Mesothelial cell of epicardium (in vitro differentiated cells): ENCODE measurements around the gene FCHO1. TPM values are rescaled to one million over a fixed set of nuclear protein-coding genes. Genes with fewer than 3 reads are reported as not detected.
"Not testable (repeated sequence)": the region's sequence is repeated elsewhere in the genome, so short reads cannot be mapped to it uniquely, and the experiment has no call there.

Experiments
- DNase-seq, 2 experiments: peaks; one replicate each; pipeline ENCODE4 v3.0.0; 2021; ENCODE audit warnings: low spot score in 2 of 2; ENCODE audit not compliant: unreplicated experiment in 2 of 2
- H3K27ac Mint-ChIP-seq: 2 replicates; pipeline ENCODE4 v1.8.0; 2021; ENCODE audit warnings: mixed read lengths
- H3K27me3 Mint-ChIP-seq: 2 replicates; pipeline ENCODE4 v1.8.0; 2021; ENCODE audit warnings: low read depth, mixed read lengths
- H3K36me3 Mint-ChIP-seq: 2 replicates; pipeline ENCODE4 v1.8.0; 2021; ENCODE audit warnings: mixed read lengths
- H3K4me1 Mint-ChIP-seq: 2 replicates; pipeline ENCODE4 v1.8.0; 2021; ENCODE audit warnings: mixed read lengths
- H3K4me3 Mint-ChIP-seq: 2 replicates; pipeline ENCODE4 v1.8.0; 2021; ENCODE audit warnings: mild to moderate bottlenecking, moderate library complexity, mixed read lengths
- H3K9me3 Mint-ChIP-seq: 2 replicates; pipeline ENCODE4 v1.8.0; 2021; ENCODE audit warnings: mixed read lengths
- total RNA-seq: library from RNA; stranded (reverse); gene quantifications from 3 replicates; pipeline ENCODE4 v1.2.1, GENCODE V29; 2021
- TF ChIP-seq, protein P1 (sequence below): fragments of 200-600 bp; sonication (generic); IDR thresholded peaks from one replicate; pipeline ENCODE4 v1.5.0; 2021; ENCODE audit warnings: antibody characterized with exemption; ENCODE audit not compliant: unreplicated experiment

FCHO1 gene
- total RNA-seq, 1 donor from 2014 or later = 4.6 TPM

DNA sequence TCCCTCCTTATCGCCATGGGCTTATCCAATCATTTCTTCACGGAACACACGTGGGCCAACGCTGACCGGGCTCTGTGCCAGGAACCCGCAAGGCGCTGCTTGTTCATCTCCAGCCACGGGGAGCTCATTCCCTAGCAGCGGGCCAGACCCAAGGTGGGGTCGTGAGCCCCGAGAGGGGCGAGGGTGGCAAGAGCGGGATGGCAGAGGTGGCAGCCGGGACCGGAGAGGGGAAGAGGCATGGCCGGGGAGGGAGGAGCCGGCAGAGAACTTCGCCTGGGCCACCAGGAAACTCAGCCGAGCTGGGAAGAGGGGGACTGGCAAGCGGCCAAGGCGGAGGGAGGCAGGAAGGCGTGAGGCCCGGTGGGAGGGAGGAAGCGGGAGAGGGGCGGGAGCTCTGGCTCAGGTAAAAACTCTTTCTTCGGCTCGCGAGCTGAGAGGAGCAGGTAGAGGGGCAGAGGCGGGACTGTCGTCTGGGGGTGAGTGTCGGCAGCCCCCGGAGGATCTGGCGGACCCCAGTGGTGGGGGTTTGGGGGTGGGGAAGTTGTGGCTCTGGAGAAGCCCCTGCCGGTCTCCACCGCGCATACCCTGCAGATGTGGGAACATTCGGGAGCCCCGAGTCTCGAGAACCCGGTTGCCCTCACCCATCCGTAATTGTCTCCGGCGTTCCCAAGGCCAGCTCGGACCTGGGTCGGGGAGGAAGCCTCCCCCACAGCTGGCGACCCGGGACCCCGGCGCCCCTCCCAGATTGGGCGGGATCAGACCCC, 43.6 kb downstream of the FCHO1 start, which contains the start of gene B3GNT3:
B3GNT3 (plus strand) TSS at position 408 of the 764 bp plus-strand sequence. CDS start 12,670 bp downstream, outside the sequence.
- Mint-ChIP-seq H3K36me3 (no peaks in the 10 kb centered on the region), H3K9me3 (no peaks in the 10 kb centered on the region), H3K4me3 (no peak within 1 kb of the TSS), H3K4me1 (peaks cover 6% of the 10 kb centered on the region), H3K27ac (no peak within 1 kb of the TSS), H3K27me3 (peaks cover 72% of the 10 kb centered on the region)
- DNase-seq = peak in 1 of 2 experiments; percentile 57
- TF ChIP-seq, protein P1, sequence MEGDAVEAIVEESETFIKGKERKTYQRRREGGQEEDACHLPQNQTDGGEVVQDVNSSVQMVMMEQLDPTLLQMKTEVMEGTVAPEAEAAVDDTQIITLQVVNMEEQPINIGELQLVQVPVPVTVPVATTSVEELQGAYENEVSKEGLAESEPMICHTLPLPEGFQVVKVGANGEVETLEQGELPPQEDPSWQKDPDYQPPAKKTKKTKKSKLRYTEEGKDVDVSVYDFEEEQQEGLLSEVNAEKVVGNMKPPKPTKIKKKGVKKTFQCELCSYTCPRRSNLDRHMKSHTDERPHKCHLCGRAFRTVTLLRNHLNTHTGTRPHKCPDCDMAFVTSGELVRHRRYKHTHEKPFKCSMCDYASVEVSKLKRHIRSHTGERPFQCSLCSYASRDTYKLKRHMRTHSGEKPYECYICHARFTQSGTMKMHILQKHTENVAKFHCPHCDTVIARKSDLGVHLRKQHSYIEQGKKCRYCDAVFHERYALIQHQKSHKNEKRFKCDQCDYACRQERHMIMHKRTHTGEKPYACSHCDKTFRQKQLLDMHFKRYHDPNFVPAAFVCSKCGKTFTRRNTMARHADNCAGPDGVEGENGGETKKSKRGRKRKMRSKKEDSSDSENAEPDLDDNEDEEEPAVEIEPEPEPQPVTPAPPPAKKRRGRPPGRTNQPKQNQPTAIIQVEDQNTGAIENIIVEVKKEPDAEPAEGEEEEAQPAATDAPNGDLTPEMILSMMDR = no peak

DNA sequence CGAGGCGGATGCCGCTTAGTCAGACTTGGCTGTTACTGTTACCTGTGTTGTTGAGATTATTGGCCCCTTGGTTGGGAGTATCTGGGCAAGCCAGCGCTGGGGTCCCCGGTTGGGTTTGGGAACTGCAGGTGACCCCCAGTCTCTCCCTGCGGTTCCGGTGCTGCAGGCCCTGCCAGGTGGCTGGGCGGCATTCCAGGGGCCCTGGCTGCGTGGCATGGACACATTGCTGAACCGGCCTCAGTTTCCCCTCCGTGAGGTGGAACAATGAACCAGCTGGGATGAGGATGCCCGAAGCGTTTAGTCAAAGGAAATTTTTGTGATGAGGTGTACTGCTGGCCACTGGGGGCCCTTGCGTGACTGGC, 44.2 kb downstream of the FCHO1 start:
- peaks cover 69% of the 10 kb centered on the region for H3K27me3 Mint-ChIP-seq
- H3K27ac Mint-ChIP-seq = no peak overlapping the region
- no peaks in the 10 kb centered on the region for H3K9me3 Mint-ChIP-seq
- H3K4me1 Mint-ChIP-seq = peaks cover 6% of the 10 kb centered on the region
- H3K4me3 Mint-ChIP-seq = no peak overlapping the region
- TF ChIP-seq, protein P1 = no peak
- H3K36me3 Mint-ChIP-seq = no peaks in the 10 kb centered on the region
- no peak for DNase-seq

DNA sequence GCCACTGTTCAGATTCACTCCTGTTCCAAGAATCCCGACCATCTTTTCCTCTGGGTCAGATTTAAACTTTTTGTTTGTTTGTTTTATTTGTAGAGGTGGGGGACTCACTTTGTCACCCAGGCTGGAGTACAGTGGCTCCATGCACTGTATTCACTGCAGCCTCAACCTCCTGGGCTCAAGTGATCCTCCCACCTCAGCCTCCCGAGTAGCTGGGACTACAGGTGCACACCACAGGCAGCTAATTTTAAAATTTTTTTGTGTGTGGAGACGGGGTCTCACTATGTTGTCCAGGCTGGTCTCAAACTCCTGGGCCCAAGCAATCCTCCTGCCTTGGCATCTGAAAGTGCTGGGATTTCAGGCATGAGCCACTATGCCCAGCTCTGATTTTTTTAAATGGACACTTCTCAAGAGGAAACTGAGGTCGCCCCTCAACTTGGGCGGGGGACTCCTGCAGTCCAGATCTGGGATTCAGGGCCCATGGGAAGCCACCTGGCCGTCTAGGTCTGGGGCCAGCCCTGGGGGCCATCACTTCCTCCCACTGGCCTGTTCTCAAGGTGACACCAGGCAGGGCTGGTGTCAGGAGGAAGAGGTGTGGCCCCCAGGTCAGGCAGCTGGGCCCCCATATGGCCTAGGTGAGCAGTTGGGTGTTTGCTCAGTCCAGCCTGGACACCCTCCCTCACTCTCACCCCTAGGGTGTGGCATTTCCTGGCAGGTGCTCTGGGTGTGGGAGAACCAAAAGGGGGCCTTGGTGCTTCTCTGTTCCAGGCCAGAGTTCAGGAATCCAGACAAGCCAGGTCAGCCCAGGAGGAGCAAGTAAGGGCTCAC, 44.9 kb downstream of the FCHO1 start:
- H3K4me1 Mint-ChIP-seq = peaks cover 6% of the 10 kb centered on the region
- peaks cover 72% of the 10 kb centered on the region for H3K27me3 Mint-ChIP-seq
- H3K4me3 Mint-ChIP-seq = no peak overlapping the region
- TF ChIP-seq, protein P1 = no peak
- H3K36me3 Mint-ChIP-seq = no peaks in the 10 kb centered on the region
- no peaks in the 10 kb centered on the region for H3K9me3 Mint-ChIP-seq
- DNase-seq = no peak
- no peak overlapping the region for H3K27ac Mint-ChIP-seq

DNA sequence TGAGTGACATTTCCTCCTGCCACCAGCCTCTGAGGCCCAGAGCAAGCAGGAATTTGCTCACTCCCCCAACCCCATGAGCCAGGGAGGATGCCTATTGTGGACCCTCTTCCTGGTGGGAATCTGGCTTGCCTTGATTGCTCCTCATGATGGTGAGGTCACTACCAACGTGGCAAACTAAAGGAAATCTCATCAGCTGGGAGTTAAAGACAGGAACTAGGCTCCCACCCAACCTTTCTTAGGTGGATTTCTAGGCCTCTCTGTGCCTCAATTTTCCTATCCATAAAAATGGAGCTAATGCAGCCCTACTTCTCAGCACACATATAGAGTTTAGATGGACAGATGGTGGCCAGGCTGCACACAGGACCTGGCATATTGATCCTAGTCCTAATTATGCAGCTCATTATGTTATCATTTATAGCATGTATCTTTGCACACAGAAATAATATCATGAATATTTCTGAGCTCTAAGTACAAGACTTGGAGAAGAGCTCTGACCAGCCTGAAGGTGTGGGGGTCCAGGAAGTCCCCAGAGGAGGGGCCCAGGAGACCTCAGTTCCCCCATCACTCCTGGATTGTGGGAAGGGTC, 45.7 kb downstream of the FCHO1 start:
- DNase-seq = no peak
- Mint-ChIP-seq H3K27ac (no peak overlapping the region), H3K27me3 (peaks cover 69% of the 10 kb centered on the region), H3K36me3 (no peaks in the 10 kb centered on the region), H3K4me3 (no peak overlapping the region), H3K9me3 (no peaks in the 10 kb centered on the region), H3K4me1 (no peaks in the 10 kb centered on the region)
- TF ChIP-seq, protein P1 = no peak

DNA sequence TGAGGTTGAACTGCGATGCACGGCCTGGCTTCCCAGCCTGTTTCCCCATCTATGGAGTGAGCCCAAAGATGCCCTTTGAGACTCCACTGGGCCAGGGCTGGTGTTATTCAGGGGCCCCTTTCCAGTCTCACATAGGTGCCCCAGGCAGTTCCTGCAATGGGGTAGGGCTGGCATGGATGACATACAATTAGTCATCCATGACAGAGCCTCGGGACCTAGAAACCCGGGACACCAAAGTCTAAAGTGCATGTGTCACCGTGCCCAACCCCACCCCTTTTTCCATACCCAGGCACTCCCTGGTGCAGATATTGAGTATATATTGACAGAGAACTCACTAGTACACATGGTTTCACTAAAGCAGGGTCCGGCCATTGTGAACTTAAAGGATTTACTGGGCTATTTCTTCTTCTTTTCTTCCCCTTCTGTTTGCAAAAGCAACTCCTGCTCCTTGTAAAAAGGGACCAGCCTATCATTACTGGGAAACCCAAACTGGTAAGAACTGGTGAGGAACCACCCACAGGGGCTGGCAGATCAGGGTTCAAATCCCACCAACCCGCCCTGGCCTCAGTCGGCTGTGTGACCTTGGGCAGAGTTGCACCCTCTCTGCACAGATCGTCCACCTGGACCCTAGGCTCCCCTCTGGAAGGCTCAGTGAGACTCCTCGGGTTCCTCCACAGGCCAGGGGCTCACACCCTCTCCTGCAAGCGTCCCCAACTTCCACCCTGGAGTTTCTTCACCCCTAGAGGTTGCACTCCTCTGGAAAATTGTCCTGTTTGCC, 46.3 kb downstream of the FCHO1 start:
- no peaks in the 10 kb centered on the region for H3K4me1 Mint-ChIP-seq
- H3K27me3 Mint-ChIP-seq = peaks cover 72% of the 10 kb centered on the region
- H3K9me3 Mint-ChIP-seq = no peaks in the 10 kb centered on the region
- no peak overlapping the region for H3K27ac Mint-ChIP-seq
- no peak for DNase-seq
- TF ChIP-seq, protein P1 = no peak
- H3K36me3 Mint-ChIP-seq = no peaks in the 10 kb centered on the region
- H3K4me3 Mint-ChIP-seq = no peak overlapping the region

DNA sequence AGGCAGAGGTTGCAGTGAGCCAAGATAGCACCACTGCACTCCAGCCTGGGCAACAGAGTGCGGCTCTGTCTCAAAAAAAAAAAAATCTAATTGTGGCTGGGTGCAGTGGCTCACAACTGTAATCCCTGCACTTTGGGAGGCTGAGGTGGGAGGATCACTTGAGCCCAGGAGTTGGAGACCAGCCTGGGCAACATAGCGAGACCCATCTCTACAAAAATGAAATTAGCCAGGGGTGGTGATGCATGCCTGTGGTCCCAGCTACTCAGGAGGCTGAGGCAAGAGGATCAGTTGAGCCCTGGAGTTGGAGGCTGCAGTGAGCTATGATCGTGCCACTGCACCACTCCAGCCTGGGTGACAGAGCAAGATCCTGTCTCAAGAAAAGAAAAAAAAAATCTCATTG, 47.3 kb downstream of the FCHO1 start:
- not testable (repeated sequence) for H3K27ac Mint-ChIP-seq, H3K9me3 Mint-ChIP-seq
- H3K27me3 Mint-ChIP-seq = peaks cover 72% of the 10 kb centered on the region

More for the DNA sequence above, 47.3 kb downstream of the FCHO1 start:
- not testable (repeated sequence) for H3K36me3 Mint-ChIP-seq, H3K4me3 Mint-ChIP-seq, DNase-seq, H3K4me1 Mint-ChIP-seq
